Measurements from ENCODE around the gene SERBP1.
"Not testable (repeated sequence)": the region's sequence is repeated elsewhere in the genome, so short reads cannot be mapped to it uniquely, and the experiment has no call there.

Gene SERBP1

DNA sequence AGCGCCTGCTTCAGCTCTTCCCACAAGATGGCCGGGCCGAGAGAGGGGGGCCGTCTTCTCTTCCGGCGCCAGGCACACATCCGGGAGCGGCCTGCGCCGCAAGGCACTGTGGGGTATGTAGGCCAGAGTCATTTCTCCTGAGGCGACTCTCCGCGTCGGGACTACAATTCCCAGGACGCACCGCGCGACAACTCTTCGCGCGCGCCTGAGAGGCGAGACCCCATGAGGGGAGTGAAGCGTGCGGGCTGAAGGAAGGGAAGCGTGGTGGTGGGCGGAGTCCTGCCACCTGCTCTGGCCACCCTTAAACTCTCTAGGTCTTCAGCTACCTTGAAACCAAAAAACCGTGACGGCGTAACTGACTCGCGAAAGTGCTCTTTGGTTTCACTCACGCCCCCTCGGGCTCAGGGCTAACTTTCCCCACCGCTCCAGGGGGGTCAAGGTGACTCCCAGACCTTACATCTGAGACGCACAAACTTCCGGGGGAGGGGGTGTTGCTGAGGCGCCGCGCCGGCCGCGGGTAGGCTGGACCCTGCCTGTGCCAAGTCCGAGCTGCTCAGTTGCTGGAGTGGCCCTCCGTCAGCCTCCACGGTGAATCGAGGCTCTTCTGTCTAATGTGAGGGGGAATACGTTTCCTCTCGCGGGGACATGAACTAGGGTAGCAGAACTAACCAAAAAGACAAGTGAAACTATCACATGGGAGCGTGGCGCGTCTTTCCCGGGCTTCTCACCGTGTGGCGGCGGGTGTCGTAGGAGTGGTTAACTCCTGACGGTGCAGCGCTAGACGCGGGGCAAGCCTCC is at the start of gene SERBP1:
SERBP1 (minus strand) TSS at position 45 of the 798 bp plus-strand sequence. CDS start 102 bp downstream, outside the sequence.
- DNase-seq = peak; percentile 94

- DNase-seq = no peak
Observed at GRCh38 chr1:67479146-67479891, 49.1 kb upstream of the SERBP1 start.

- DNase-seq = no peak
Observed at GRCh38 chr1:67476906-67477305, 46.7 kb upstream of the SERBP1 start.

GRCh38 chr1:67476006-67476482 is 45.8 kb upstream of the SERBP1 start:
- no peak for DNase-seq

GRCh38 chr1:67472056-67472455 is 41.9 kb upstream of the SERBP1 start:
- no peak for DNase-seq

- no peak for DNase-seq
Observed at GRCh38 chr1:67469431-67469830, 39.2 kb upstream of the SERBP1 start.

DNA sequence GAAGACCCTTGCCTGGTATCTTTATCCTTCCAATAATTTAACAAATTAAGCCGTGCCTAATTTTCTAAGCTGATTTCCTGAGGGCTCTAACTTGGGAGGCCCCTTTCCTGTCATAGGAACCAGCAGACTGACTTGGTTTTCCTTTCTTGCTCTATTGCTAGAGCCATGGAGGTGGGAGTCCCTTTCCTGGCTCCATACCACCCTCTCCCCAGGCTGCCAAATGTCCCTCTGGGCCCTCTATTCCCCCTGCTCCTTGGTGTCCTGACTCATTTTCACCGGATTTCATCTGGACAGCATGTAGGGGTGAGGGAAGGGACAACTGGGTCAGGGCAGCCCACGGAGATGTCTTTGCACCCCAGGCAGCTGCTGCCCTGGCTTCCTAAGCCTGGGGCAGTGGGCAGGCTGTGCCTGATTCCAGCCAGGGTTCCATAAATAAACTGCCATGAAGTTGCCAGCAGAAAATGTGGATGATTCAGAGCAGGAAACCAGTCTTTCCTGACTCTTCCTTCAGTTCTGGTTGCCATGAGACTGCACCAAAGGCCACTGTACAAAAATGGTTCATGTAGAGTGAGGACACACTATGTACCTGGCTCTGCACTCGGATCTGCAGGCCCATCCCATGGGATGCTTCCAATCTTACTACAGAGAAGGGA is 38.0 kb upstream of the SERBP1 start:
- DNase-seq = no peak

- no peak for DNase-seq
Observed at GRCh38 chr1:67465375-67465774, 35.2 kb upstream of the SERBP1 start.

DNA sequence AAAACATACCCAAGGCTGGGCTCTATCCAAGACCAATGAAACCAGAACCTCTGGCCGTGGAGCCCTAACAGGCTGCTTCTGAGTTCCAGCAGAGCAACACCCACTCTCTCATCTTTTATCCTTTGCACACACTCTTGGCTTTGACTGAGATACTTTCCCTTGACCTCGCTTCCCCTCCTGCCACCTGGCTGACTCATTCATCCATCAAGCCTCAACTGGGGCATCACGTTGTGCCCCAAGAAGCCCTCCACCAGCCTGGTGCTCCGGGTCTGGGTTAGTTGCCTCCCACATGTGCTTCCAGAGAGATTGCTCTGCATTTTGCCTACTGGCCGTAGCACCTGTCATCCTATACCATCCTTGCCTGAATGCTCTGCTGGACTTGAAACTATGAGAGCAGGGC is 34.5 kb upstream of the SERBP1 start:
- DNase-seq = no peak

DNA sequence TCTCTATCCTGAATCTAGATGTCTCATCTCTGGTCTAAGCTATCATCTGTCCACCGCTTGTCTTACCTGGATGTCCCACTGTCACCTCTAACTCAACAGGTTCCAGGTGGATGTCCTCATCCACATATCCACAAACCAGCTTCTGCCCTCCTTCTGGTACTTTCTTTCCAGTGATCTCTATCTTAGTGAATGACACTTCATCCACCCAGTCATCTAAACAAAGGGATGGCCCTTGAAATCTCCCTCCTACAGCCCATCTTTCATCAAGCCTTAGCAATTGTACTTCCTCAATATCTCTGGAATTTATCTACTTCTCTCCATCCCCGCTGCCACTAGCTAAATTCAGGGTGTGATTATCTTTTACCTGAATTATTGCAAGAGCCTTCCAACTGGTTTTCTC is 33.9 kb upstream of the SERBP1 start:
- DNase-seq = no peak

GRCh38 chr1:67463298-67463955 is 33.2 kb upstream of the SERBP1 start:
- no peak for DNase-seq

DNA sequence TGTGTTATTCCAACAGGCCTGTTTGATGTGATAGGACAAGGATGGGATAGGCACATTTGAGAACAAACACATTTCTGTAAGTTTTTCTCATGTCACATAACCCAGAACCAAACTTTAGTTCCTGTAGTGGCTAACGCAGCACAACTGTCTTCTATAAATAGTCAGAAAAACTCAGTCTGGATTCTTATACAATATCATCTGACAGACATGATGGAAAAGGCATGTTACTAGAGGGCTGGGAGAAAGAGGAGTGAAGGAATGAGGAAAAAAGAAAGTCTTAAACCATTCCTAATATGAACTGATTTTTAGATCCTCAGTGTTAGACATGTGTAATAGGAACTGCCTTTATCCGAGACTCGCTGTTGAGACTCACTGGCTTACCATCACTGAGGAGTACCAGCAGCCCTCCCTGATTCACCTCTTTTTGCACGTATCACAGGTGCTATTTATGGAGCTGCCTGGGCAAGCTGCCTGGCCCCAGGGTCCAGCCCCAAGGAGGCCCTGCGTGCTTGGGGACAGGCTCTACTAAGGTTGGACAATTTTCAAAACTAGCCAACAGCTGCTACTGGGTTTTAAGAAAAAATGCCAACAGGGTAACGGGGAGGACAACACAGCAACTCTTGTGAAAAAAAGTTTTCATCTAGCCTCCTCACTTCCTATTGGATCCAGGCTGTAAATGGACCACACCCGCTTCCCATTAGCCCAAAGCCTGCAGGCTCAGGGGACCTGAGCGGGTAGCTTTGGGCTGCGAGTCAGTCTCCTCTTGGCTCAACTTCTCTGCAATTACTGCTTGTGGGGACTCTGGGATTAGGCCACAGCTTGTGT is 30.7 kb upstream of the SERBP1 start:
- no peak for DNase-seq

GRCh38 chr1:67459068-67459467 is 28.9 kb upstream of the SERBP1 start:
- no peak for DNase-seq

GRCh38 chr1:67458663-67459062 is 28.5 kb upstream of the SERBP1 start:
- no peak for DNase-seq

DNA sequence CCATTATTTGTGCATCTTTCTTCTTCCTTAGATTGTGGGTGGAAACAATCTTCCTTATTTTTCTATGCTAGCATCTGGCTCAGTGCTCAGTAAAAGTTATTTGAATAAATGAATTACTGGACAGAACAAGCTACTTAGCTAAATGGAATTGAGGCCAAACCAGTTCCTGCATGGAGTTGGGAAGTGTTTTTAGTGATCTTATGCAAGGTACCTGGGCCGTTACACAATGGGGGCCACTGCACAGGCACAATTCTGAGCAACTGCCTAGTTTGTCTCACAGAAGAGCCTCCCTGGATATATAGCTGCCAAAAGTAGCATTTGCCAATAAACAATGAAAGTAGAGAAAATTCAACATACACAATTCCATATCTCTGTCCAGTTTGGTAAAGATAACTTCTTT is 27.0 kb upstream of the SERBP1 start:
- DNase-seq = no peak

DNA sequence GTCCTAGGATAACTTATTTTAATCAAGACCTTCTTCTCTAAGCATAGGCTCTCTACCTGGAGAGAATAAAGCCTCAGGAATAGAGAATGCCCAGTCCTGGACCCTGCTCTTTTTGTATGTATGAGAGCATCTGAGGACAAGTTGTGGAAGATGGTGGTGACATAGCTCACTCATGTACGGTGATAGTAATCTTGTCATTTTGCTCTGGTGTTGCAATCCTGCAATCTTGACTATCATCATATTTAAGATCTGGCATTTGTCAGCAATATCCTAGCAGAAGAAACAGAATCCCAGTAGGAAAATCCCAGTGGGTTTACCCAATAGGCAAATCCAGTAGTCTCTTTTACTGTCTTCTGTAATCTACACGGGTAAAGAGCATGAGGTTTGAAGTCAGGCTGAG is 21.6 kb upstream of the SERBP1 start:
- DNase-seq = no peak

DNA sequence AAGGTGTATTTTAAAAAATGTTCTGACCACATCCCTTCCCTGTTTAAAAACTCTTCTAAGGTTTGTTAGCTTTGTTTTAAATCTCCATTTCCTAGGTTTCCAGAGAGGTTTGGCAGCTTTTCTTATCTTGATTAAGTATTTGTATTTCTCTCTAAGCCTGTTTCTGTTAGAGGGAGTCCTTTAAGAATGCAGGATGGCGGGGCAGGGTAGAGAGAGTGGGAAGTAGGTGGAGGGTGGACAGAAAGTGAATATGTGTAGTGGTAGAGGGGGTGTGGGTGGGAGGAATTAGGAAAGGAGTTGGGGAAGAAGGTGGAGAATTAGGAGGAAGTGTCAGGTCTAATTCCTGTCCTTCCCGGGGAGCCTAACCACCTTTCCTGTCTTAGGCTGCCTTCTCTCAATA is 21.2 kb upstream of the SERBP1 start:
- no peak for DNase-seq

DNA sequence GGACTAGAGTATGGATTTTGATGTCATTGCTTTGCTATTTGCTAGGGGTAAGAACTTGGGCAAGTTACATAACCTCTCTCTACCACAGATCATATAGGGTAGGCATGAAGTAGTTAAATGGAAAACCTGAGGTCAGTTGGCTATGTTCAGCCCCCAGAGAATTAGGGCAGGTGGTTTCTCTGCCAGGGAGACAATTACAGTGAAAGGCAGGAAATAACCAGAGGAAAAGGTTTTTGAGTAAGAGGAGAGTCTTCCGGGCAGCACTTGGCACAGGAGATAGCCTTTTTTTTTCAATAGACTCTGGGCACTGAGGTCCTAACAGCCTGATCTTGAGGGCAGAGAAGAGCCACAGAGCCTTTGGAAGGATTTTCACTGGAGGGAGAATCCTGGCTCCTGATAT is 16.7 kb upstream of the SERBP1 start:
- DNase-seq = peak; percentile 7

DNA sequence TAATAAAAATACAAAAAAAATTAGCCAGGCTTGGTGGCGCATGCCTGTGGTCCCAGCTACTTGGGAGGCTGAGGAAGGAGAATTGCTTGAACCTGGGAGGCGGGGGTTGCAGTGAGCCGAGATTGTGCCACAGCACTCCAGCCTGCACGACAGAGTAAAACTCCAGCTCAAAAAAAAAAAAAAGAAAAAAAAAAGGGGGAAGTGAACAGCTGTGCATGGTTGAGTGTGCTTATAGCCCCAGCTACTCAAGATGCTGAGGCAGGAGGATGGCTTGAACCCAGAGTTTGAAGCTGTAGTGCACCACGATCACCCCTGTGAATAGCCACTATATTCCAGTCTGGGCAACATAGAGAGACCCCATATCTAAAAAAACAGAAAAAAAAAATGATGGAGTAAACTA is 15.8 kb upstream of the SERBP1 start:
- DNase-seq = not testable (repeated sequence)

DNA sequence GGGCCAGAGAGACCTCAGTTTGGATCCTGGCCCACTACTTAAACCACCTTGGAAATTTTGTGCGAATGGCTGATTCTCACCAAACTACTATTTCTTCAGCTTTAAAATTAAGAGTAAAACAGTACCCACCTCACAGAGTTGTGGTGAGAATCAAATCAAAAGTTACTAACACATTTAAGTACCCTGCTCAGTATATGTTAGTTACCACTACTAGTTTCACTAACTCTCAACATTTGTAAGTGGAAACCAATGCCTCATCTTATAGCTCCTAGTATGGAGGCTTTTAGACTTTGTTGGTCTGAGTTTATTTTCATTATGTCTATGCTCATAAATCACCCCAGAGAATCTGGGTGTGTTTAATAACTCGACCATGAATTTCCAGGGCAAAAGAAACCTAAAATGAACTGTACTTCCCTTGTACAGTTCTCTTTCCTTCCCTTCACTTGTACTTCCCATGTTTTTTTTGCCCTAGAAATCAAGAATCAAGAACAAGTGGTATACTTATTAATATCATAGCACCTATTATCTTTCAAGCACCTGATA is 11.6 kb upstream of the SERBP1 start:
- no peak for DNase-seq

DNA sequence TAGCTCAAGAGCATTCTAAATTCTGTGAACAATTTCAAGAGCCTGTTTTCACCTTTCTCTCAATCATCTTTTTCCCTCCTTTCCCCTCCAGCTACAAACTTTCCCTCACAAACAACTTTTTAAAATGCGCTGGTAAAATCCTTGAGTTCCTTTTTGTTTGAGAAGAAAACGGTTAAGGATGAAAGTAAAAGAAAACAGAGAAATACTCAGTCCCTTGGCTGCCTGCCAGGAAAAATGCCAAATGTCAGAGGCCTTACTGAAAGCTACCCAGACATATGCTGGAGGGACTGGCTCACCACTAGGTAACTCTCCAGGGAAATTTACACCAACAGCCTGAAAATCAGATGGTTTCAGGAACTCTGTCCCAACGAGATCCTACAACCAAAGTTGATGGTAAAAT is 11.0 kb upstream of the SERBP1 start:
- no peak for DNase-seq

GRCh38 chr1:67440339-67440738 is 10.1 kb upstream of the SERBP1 start:
- DNase-seq = no peak
